Activated T-cell treated with anti-CD3 and anti-CD28 coated beads for 24 hours (primary cell): ENCODE data around the gene ODAD3.
A peak's percentile ranks its signal among the peaks of the same experiment; 100 is the strongest.

Experiments used
- DNase-seq: peaks from one replicate; pipeline ENCODE4 v3.0.0-alpha.2; 2020; ENCODE audit warnings: low read depth

Gene ODAD3

DNA sequence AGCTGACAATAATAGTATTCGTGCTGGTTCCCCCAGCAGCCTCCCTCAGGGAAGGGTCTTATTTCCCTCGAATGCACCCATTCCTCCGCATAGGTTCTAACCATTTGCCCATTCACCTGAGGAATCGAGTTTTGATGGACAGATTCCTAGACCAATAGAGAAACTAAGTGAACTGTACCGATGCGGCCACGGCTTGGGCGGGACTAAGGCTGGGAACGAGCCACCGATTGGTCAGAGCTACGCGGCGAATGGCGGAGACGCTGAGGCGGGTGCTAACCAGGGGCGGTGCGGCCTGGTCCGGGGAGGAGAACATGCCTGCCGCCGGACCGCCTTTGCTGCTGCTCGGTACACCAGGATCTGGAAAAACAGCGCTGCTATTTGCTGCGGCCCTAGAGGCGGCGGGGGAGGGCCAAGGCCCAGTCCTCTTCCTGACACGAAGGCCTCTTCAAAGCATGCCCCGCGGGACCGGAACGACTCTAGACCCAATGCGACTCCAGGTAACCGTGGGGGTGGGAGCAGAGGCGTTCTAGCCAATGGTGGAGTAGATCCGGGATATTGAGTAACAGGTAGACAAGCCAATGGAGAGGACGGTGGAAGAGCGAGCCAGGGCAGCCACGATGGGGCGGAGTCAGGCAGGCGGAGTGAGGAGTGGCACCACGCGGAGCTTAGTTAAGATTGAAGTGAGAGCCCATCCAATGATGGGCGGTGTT lies 60.3 kb downstream of the ODAD3 start, which contains the start of gene SWSAP1:
Gene SWSAP1, plus strand, starts transcription at position 234 of the 710 bp plus-strand sequence. Its CDS starts 15 bp downstream, at position 249.
- peak; percentile 95 for DNase-seq

GRCh38 chr19:11373885-11374432 lies 61.0 kb downstream of the ODAD3 start:
- no peak for DNase-seq

DNA sequence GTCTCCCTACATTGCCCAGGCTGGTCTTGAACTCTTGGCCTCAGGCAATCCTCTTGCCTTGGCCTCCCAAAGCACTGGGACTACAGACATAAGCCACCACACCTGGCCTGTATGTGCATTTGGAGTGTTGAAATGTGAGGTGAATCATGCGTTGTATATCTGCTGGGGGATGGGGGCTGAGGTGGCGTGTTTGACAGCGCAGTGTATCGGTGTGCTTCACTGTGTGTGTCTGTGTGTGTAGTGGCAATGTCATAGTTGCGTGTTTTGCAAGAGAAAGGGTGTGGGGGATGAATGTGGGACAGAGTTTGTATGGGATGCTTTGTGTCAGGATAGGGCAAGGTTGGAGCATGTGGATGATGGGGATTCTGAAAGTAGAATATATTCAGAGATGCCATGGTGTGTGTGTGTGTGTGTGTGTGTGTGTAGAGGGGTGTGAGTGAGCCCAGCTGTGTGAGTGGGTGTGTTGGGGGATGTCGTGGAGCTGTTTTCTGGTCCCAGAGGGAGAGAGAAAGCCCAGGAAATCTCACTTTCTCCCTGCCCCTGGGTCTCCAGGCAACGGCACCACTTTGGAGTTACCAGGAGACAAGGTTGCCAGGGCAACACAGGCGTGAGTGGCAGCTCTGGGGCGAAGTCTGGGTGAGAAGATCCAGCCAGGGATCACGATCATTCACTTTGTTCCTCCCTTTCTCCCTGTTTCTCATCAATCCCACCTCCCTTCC lies 61.6 kb downstream of the ODAD3 start:
- no peak for DNase-seq

- DNase-seq, result no peak
Measured at GRCh38 chr19:11370744-11371143, 64.2 kb downstream of the ODAD3 start.
